ENCODE measurements around the gene CNTN5. TPM values are rescaled to one million over a fixed set of nuclear protein-coding genes. Genes with fewer than 3 reads are reported as not detected.

Gene CNTN5
- polyA plus RNA-seq, 1 of the 3 experiments (the other 2 are of a cell fraction), result not detected

DNA sequence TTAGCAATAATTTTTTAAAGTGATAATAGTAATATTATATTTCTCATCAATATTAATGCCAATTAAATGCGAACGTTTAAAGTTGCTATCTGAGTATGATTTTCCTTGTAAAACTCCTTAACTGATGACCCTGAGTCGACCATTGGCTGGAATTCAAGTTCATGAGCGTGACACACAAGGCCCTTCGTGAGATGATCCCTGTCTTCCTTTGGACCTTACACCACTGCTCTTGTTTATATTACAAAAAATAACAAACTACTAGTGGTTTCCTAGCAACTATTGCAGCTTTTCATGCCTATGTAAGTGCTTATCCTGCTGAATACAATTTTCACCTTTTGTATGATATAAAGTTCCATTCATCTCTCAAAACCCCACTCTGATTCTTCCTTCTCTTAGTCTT, 752.9 kb downstream of the CNTN5 start:
- H3K9me3 ChIP-seq, result no peaks in the 10 kb centered on the region
- no peak overlapping the region for H2AFZ ChIP-seq (ENCODE audit: low read depth)
- ChIA-PET CTCF (no interaction called here), POLR2A (no interaction called here)
- no peaks in the 10 kb centered on the region for H3K4me1 ChIP-seq (ENCODE audit: control insufficient read depth in 1 of 2, insufficient read depth in 2 of 2, low read depth in 1 of 2, low read length in 1 of 2)
- H3K27me3 ChIP-seq (ENCODE audit: insufficient read depth), result no peaks in the 10 kb centered on the region
- no peak for TF ChIP-seq TAF1 (IDR thresholded peaks at IDR 0.05; ENCODE audit: borderline replicate concordance, low read depth, low read length)
- TF ChIP-seq EP300 (IDR thresholded peaks at IDR 0.05; ENCODE audit: borderline replicate concordance in 1 of 2, low read depth in 1 of 2, low read length in 1 of 2), result no peak
- no peak for TF ChIP-seq RFX5 (IDR thresholded peaks at IDR 0.05; ENCODE audit: low read length)
- TF ChIP-seq, protein P1, sequence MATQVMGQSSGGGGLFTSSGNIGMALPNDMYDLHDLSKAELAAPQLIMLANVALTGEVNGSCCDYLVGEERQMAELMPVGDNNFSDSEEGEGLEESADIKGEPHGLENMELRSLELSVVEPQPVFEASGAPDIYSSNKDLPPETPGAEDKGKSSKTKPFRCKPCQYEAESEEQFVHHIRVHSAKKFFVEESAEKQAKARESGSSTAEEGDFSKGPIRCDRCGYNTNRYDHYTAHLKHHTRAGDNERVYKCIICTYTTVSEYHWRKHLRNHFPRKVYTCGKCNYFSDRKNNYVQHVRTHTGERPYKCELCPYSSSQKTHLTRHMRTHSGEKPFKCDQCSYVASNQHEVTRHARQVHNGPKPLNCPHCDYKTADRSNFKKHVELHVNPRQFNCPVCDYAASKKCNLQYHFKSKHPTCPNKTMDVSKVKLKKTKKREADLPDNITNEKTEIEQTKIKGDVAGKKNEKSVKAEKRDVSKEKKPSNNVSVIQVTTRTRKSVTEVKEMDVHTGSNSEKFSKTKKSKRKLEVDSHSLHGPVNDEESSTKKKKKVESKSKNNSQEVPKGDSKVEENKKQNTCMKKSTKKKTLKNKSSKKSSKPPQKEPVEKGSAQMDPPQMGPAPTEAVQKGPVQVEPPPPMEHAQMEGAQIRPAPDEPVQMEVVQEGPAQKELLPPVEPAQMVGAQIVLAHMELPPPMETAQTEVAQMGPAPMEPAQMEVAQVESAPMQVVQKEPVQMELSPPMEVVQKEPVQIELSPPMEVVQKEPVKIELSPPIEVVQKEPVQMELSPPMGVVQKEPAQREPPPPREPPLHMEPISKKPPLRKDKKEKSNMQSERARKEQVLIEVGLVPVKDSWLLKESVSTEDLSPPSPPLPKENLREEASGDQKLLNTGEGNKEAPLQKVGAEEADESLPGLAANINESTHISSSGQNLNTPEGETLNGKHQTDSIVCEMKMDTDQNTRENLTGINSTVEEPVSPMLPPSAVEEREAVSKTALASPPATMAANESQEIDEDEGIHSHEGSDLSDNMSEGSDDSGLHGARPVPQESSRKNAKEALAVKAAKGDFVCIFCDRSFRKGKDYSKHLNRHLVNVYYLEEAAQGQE (IDR thresholded peaks at IDR 0.05; ENCODE audit: low read depth, low read length), result no peak
- TF ChIP-seq RXRA (IDR thresholded peaks at IDR 0.05; ENCODE audit: borderline replicate concordance, low read depth), result no peak
- TF ChIP-seq YY1 (IDR thresholded peaks at IDR 0.05; ENCODE audit: low read depth), result no peak
- no peak for TF ChIP-seq IRF3 (IDR thresholded peaks at IDR 0.05; ENCODE audit: low read depth, low read length)
- no peak for TF ChIP-seq GABPA (IDR thresholded peaks at IDR 0.05; ENCODE audit: low read depth)
- no peak for TF ChIP-seq NFIC (IDR thresholded peaks at IDR 0.05; ENCODE audit: borderline replicate concordance)
- TF ChIP-seq FOXM1 (IDR thresholded peaks at IDR 0.05; ENCODE audit: low read depth), result no peak
- no peak for TF ChIP-seq CHD2 (IDR thresholded peaks at IDR 0.05; ENCODE audit: low read length, partially characterized antibody)
- TF ChIP-seq MEF2A (IDR thresholded peaks at IDR 0.05; ENCODE audit: borderline replicate concordance, low read depth), result no peak
- TF ChIP-seq, protein P2, sequence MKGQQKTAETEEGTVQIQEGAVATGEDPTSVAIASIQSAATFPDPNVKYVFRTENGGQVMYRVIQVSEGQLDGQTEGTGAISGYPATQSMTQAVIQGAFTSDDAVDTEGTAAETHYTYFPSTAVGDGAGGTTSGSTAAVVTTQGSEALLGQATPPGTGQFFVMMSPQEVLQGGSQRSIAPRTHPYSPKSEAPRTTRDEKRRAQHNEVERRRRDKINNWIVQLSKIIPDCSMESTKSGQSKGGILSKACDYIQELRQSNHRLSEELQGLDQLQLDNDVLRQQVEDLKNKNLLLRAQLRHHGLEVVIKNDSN (IDR thresholded peaks at IDR 0.05; ENCODE audit: borderline replicate concordance, low read depth), result no peak
- TF ChIP-seq FOXJ3 (CRISPR knock-in tag; IDR thresholded peaks at IDR 0.05), result no peak
- no peaks in the 10 kb centered on the region for H4K20me1 ChIP-seq (ENCODE audit: insufficient read depth)
- H3K9me2 ChIP-seq, result no peaks in the 10 kb centered on the region
- no peaks in the 10 kb centered on the region for H3K36me3 ChIP-seq (replicated peaks in 1 of 2; ENCODE audit: control insufficient read depth in 1 of 2, insufficient read depth in 2 of 2, low read length in 1 of 2)
- no peak overlapping the region for H3K4me2 ChIP-seq
- WGBS (ENCODE audit: low lambda C conversion rate), result 11% methylated on average over 5 of the region's 5 CpGs
- no peak for DNase-seq
- H3F3A ChIP-seq (replicated peaks; ENCODE audit: insufficient read depth), result no peaks in the 10 kb centered on the region
- no peaks in the 10 kb centered on the region for H3K79me2 ChIP-seq (ENCODE audit: insufficient read depth)
- no peak overlapping the region for H3K4me3 ChIP-seq (ENCODE audit: low read depth in 2 of 2, low read length in 1 of 2)
- no peak overlapping the region for H3K27ac ChIP-seq (ENCODE audit: low read depth in 2 of 2, low read length in 1 of 2)
- H3K9ac ChIP-seq, result no peak overlapping the region

Data from SK-N-SH (cell line).